Activated CD4-positive, alpha-beta T cell treated with anti-CD3 and anti-CD28 coated beads, Interleukin-2, amount 10 ng/mL, durations not matched to agents 7 days and 5 days (primary cell): ENCODE results near the gene LXN. TPM values are rescaled to one million over a fixed set of nuclear protein-coding genes. Genes with fewer than 3 reads are reported as not detected.

ENCODE experiments used
- CTCF ChIA-PET: fragments of 350-600 bp; sonication (Branson Sonifier 250); formaldehyde crosslinking; loops from one replicate; lab custom pipeline; 2021; ENCODE audit warnings: antibody characterized with exemption; lab: Charles Lee
- POLR2A ChIA-PET: fragments of 350-600 bp; sonication (Branson Sonifier 250); formaldehyde crosslinking; loops from one replicate; lab custom pipeline; 2021; ENCODE audit warnings: antibody characterized with exemption; lab: Charles Lee
- DNase-seq: peaks from one replicate; pipeline ENCODE4 v3.0.0-alpha.2; 2020
- H3K27ac Mint-ChIP-seq: one replicate; pipeline ENCODE4 v1.8.0; 2021; ENCODE audit warnings: mild to moderate bottlenecking, moderate library complexity, mixed read lengths
- H3K27me3 Mint-ChIP-seq: one replicate; pipeline ENCODE4 v1.8.0; 2021; ENCODE audit warnings: mixed read lengths
- H3K36me3 Mint-ChIP-seq: one replicate; pipeline ENCODE4 v1.8.0; 2021; ENCODE audit warnings: low read depth, mixed read lengths
- H3K4me1 Mint-ChIP-seq: one replicate; pipeline ENCODE4 v1.8.0; 2021; ENCODE audit warnings: mixed read lengths
- H3K4me3 Mint-ChIP-seq: one replicate; pipeline ENCODE4 v1.8.0; 2021; ENCODE audit warnings: mild to moderate bottlenecking, moderate library complexity, mixed read lengths
- H3K9me3 Mint-ChIP-seq: one replicate; pipeline ENCODE4 v1.8.0; 2021; ENCODE audit warnings: mixed read lengths
- total RNA-seq, 2 experiments: library from RNA; stranded (reverse); gene quantifications; one replicate each; pipeline ENCODE4 v1.2.3, GENCODE V29; 2021

The LXN gene
- total RNA-seq, 2 experiments from 2014 or later = 9.3 to 11.5 TPM

DNA sequence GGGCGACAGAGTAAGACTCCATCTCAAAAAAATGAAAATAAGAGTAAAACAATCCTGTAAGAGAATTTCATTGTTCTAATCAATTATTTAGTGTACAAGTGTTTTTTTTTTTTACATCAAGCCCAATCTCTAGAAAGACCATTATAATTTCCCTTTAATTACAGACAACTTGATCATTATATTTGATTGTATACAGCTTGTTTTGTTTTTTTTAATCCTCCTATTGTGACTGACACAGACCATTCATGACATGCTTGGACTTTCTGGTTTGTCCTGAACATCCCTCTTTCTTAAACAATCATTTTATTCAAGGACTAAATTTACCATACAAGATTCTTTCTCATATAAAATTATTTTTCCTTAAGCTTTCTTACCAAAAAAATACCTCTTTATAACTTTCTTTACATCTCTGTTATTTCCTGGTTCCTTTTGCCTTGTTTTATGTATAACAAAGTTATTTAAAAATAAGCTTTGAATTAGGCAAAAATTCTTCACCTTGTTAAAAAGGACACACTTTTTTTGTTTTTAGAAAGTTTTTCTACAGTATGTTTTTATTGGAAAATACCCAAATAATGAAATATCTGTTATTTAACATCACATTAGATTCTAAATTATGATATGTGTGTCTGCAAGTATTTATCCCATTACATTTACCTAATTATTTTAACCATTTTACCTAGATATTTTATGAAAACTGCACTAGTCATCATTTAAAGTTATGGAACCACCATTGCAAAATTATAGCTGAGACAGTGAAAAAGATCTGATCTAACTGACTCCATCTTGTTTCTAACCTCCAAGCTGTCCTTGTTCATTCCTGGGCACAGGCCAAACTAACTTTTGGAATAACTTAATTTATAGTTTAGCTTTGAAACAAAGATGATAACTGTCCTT, 54.2 kb downstream of the LXN start:
- peaks cover 19% of the 10 kb centered on the region for H3K9me3 Mint-ChIP-seq
- H3K27me3 Mint-ChIP-seq = peaks cover 6% of the 10 kb centered on the region
- ChIA-PET POLR2A (no interaction called here), CTCF (no interaction called here)
- DNase-seq = no peak
- no peaks in the 10 kb centered on the region for H3K4me1 Mint-ChIP-seq
- no peak overlapping the region for H3K27ac Mint-ChIP-seq
- H3K36me3 Mint-ChIP-seq = no peaks in the 10 kb centered on the region
- no peak overlapping the region for H3K4me3 Mint-ChIP-seq

Other genes starting within 250 kb of the LXN start
- under 1 TPM; 0.79 to 0.87 TPM for gene MLF1, start 101.5 kb downstream of the LXN start, total RNA-seq
- 10 to 100 TPM; 38.1 to 40.7 TPM for gene GFM1, start 28.1 kb downstream of the LXN start, total RNA-seq
- gene RARRES1, start 59.8 kb upstream of the LXN start, total RNA-seq = not detected
- 10 to 100 TPM; 25.1 to 30.5 TPM for gene MFSD1, start 129.4 kb upstream of the LXN start, total RNA-seq